ENCODE data around the gene MED4.

MED4 gene

DNA sequence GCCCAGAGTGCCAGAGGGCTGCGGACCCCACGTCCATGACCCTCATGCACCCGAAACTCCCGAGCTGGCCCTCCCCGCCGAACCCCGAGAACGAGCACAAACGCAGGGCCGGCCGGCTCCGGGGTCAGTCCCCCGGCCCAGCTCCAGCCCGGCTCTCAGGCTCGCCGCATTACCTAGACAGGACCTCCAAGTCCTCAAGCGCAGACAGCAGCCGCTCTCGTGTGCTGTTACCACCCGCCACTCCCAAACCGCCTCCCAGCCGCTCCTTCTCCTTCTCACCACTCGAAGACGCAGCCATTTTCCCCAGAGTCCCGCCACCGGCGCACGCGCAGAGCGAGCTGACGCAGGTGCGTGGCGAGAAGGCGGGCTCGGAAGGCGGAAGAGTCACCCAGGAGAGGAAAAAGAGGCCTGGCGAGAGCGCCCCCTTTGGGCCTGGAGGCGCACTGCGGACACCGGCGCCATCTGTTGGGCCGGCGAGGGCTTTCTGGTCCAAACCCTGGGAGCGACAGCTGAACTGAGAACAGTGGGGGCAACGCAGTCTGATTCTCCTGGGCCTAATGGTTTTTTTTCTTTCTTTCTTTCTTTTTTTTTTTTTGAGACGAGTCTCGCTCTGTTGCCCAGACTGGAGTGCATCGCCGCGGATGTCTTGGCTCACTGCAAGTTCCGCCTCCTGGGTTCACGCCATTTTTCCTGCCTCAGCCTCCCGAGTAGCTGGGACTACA is at the start of gene MED4:
TSS of gene MED4 (minus strand) at position 324 of the 722 bp plus-strand sequence. CDS start at position 298, 26 bp downstream.
- DNase-seq: peak; percentile 99

DNA sequence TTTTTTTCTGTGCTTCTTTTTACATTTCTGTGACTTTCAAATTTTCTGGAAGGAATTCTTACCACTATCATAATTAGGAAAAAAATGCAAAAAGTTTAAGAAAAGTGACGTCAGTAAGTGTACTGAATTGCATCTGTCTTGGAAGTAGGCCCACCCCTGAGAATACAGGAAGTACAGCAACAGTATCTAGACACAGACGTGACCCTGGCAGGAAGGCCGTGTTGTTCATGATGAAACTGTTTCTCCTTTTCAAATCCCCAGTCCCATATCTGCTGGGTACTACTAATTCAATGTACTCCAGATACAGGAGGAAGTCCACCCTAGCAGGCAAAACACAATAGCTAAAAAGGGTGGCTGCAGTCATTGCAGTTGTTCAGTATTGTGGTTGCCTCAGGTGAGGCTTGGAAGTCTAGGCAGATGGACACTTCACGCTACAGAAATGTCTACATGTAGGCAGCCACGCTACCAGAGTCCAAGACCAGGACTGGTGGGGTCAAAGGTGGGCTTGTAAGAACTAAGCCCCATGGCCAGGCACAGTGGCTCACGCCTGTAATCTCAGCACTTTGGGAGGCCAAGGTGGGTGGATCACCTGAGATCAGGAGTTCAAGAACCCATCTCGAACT is 49.6 kb upstream of the MED4 start:
- no peak for DNase-seq

- no peak for DNase-seq
Observed at GRCh38 chr13:48142436-48142835, 47.5 kb upstream of the MED4 start.

DNA sequence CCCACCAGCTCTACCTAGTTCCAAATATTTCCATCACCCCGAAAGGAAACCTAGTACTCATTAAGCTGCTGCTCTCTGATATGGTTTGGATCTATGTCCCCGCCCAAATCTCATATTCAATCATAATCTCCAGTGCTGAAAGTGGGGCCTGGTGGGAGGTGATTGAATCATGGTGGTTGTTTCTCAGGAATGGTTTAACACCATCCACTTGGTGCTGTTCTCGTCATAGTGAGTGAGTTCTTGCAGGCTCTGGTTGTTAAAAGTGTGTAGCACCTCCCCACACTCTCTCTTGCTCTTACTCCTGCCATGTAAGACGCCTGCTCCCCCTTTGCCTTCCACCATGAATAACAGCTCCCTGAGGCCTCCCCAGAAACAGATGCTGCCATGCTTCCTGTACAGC is 43.4 kb upstream of the MED4 start:
- no peak for DNase-seq

GRCh38 chr13:48132961-48133360 is 38.1 kb upstream of the MED4 start:
- DNase-seq: no peak

- no peak for DNase-seq
Observed at GRCh38 chr13:48131533-48131932, 36.6 kb upstream of the MED4 start.

- no peak for DNase-seq
Observed at GRCh38 chr13:48126944-48127830, 32.3 kb upstream of the MED4 start.

DNA sequence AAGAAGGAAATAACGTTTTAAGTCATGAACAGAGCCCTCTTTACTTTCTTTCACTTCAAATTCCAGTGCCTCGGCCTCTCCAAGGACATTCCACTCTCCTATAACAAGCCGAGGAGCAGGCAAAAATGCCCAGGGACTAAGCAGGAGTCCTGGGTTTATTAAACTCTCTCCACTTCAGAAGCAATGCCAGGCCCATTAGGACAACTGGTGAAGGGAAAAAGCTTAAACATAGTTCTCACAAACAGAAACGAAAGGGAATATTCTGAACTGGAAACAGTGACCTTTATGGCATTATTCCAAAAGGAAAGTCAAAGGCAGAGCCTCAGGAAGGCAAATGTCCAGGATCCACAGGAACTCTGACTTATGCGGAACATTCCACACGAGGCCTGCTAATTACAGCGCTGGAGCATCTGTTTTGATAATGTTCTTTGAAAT is 30.9 kb upstream of the MED4 start:
- no peak for DNase-seq

DNA sequence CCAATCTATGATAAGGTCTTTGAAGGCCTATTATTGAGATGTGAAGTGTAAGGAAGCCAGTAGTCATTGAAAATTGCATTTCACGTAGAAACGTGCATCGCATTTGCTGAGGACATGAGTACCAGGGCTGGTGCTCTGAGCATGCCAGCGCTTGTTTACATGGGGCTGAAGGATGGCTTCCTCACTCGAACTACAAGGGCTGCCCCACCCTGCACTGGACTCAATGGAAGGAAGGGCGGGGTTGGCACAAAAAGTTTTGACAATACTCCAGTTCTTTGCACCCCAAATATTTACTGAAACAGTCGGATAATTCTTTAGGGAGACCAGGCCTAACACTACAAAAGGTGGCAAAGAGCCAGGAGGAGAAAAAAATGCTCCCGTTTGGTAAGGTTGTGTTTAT is 28.9 kb upstream of the MED4 start:
- no peak for DNase-seq

DNA sequence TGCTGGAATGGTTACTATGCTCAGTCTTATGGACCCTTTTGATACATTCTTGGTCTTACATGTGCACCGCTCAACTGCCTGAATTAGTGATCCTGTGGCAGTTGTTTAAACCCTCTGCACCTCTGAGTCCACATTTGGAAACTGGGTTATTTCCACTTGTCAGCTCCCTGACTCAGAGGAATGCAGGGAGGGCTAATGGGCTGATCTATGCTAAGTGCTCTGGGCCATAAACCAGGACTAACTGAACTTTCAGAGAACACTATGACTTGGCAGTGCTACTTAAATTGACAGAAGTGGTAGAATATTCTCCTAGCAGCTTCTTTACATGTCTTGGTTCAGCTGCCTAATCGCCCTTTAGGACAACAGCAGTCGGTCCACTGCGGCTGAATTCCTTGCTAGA is 26.8 kb upstream of the MED4 start:
- DNase-seq: no peak

DNA sequence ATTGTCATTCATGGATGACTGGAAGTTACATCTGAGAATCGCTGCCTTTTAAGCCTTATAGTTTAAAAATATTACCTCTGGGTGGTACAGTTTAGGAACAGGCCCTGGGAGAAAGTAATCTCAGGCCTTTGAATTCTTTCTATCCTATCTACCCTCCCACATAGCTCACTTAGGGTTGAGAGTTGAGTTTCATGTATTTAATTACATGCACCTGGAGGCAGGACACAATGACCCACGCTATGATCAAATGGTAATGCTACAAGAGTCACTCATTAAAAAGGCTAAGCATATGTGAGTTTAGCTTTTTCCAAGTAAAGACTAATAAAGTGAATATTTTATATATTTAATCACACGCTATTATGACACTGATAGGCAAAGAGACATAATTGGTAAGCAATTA is 25.3 kb upstream of the MED4 start:
- DNase-seq: no peak

DNA sequence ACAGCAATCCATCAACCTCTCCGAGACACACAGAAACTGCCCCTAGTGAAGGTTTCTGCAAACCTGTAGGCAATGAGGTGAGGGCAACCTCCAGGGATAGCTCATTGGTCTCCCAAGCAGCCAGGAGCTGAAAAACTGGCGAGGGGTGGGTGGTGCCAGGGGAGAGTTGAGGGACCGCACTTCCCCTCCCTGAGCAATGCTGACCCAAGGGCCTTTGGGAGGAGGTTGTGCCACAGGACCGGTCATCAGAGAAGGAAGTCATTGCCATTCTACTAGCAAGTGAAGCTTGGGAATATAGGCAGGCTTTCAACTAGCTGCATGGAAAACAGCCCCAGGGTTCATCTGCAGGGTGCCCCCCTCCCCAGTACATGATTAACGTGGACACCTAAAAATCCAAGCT is 23.1 kb upstream of the MED4 start:
- DNase-seq: no peak

DNA sequence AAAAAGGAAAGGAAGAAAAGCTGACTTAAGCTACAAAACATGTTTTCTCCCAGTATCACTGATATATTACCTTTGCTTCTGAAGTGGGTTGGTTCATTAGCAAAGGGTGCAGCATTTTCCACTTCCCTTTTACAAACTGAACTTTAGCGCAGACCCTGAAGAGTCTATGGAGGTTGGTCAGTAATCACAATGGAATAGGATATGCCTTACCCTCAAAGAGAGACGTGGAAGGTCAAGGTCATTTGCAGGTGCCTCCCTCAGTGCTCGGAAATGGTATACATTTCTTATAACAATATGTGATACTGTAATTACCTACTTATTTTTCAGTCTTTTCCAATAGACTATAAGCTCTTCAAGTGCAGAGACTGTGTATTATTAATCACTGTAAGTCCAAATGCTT is 21.9 kb upstream of the MED4 start:
- no peak for DNase-seq

DNA sequence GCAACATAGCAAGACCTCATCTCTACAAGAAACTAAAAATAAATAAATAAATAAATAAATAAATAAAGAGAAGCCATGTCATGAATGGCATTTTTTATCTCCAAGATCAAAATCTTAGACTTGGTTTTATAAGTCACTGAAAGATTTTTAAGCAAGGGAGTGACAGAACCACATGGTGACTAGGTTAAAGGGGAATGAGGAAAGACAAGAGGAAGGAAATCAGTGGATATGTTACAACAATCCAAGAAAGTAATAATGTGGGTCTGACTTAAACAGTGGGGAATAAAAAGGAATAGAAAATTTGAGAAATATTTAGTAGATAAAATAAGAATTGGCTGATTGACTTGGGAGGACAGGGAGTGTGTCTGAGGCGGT is 18.8 kb upstream of the MED4 start:
- DNase-seq: no peak

DNA sequence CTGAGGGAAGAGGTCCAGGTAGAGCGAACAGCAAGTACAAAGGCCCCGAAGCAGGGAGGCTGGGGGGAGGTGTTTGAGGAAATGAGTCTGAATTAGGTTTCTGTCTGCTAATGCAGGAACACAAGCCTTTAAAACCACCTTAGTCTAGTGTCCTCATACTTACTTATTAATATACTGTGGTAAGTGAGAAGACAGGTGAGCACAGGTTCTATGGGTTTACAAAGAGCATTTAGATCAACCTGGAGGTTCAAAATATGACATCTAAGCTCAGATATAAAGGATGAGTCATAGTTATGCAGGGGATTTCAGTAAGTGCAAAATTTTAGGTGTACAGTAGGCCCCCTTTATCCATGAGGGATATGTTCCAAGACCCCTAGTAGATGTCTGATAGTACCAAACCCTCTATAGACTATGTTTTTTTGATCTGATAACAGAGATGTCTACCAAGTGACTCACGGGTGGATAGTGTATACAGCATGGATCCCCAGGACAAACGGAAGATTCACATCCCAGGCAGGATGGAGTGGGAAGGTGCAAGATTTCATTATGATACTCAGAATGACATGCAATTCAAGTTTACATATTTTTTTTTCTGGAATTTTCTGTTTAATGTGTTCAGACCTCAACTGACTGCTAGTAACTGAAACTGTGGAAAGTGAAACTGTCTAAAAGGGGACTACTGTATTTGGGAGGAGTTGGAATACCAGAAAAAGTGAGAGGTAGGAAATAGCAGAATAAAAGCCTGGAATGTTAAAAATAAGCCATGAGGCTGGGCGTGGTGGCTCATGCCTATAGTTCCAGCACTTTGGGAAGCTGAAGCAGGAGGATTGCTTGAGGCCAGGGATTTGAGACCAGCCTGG is 18.2 kb upstream of the MED4 start:
- no peak for DNase-seq

GRCh38 chr13:48110931-48111721 is 16.2 kb upstream of the MED4 start:
- DNase-seq: no peak

- no peak for DNase-seq
Observed at GRCh38 chr13:48110132-48110868, 15.4 kb upstream of the MED4 start.

DNA sequence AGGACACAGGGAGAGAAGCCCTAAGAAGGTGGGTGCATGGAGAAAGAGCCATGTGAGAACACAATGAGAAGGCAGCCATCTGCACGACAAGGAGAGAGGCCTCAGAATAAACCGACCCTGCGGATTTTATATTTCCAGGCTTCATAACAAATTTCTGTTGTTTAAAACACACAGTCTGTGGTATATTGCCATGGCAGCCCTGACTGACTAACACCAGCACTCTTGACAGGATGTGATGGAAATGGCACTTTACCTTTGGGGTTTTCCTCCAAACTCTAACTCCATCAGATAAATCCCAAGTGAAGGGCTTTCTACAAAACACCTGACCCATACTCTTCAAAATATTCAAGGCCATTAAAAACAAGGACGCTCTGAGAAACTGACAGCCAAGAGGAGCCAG is 13.2 kb upstream of the MED4 start:
- DNase-seq: no peak

GRCh38 chr13:48097793-48098192 is 2.9 kb upstream of the MED4 start:
- DNase-seq: no peak

GRCh38 chr13:48096670-48097069 is 1.8 kb upstream of the MED4 start:
- no peak for DNase-seq

DNA sequence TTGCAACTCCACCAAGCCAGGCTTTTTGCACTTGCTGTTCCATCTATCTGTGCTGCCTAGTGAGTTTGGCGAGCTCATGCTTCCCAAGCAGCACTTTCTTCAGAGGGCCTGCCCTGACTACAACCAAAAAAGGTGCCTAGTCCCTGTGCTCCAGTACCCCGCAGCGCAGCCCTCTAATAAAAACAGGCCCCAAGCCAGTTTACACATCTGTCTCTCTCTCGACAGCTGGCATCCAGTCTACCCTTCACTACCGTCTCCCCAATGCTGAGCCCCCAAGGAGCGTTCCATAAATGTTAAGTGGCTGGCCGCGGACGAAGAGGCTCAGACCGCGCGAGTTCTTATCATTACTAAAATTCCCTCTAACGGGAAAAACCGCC is 512 bp downstream of the MED4 start:
- DNase-seq: no peak

All from activated effector memory CD4-positive, alpha-beta T cell treated with anti-CD3 and anti-CD28 coated beads, Interleukin-2, amount 50 U/mL, for 16 hours (primary cell).